GM19328 (cell line): ENCODE measurements around the gene OTOG.
"Not testable (repeated sequence)": the region's sequence is repeated elsewhere in the genome, so short reads cannot be mapped to it uniquely, and the experiment has no call there.

Experiments
- ATAC-seq: cut with Tn5 transposase; IDR thresholded peaks from one replicate; pipeline ENCODE4 v1.9.1; 2021; ENCODE audit warnings: mild to moderate bottlenecking, moderate library complexity; ENCODE audit not compliant: unreplicated experiment

Gene OTOG

DNA sequence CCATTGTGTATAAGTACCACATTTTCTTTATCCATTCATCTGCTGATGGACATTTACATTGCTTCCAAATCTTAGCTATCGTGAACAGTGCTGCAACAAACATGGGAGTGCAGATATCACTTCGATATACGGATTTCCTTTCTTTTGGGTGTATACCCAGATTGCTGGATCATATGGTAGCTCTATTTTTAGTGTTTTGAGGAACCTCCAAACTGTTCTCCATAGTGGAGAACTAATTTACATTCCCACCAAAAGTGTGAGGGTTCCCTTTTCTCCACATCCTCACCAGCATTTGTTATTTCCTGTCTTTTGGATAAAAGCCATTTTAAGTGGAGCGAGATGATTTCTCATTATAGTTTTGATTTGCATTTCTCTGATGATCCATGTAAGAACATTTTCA is 75.7 kb downstream of the OTOG start:
- not testable (repeated sequence) for ATAC-seq

GRCh38 chr11:17629113-17629512 is 82.1 kb downstream of the OTOG start:
- ATAC-seq = no peak

GRCh38 chr11:17630936-17631335 is 83.9 kb downstream of the OTOG start:
- ATAC-seq = no peak

- ATAC-seq = no peak
Measured at GRCh38 chr11:17631702-17632365, 84.8 kb downstream of the OTOG start.

- no peak for ATAC-seq
Measured at GRCh38 chr11:17633279-17633986, 86.4 kb downstream of the OTOG start.

DNA sequence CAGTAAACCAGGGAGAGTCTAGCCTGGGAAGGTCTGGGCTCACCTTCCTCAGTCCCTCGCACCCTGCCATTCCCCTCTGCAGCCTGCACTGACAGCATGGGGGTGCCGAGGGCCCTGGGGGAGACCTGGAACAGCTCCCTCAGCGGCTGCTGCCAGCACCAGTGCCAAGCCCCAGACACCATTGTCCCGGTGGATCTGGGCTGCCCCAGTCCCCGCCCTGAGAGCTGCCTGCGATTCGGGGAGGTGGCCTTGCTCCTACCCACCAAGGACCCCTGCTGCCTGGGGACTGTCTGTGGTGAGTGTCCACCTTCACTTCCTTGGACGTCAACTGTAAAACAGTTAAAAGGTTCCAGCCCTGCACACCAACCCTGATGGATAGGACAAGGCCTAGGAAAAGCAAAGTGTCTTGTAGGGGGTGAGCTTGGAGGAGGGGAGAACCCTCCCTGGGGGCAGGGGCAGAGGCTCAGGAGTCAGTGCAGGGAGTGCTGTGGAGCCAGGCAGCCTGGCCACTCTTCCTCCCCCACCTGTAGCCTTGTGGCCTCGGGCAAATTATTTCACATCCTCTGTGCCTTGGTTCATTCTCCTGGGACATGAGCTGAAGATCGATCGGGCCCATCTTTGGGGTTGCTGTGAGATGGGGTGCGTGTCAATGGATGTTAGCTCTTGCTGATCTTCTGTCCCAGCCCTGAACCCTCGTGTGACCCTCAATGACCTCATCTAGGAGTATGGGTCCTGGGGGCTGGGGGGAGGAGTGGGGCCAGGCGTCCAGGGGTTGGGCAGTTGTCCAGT is 87.1 kb downstream of the OTOG start:
- no peak for ATAC-seq

DNA sequence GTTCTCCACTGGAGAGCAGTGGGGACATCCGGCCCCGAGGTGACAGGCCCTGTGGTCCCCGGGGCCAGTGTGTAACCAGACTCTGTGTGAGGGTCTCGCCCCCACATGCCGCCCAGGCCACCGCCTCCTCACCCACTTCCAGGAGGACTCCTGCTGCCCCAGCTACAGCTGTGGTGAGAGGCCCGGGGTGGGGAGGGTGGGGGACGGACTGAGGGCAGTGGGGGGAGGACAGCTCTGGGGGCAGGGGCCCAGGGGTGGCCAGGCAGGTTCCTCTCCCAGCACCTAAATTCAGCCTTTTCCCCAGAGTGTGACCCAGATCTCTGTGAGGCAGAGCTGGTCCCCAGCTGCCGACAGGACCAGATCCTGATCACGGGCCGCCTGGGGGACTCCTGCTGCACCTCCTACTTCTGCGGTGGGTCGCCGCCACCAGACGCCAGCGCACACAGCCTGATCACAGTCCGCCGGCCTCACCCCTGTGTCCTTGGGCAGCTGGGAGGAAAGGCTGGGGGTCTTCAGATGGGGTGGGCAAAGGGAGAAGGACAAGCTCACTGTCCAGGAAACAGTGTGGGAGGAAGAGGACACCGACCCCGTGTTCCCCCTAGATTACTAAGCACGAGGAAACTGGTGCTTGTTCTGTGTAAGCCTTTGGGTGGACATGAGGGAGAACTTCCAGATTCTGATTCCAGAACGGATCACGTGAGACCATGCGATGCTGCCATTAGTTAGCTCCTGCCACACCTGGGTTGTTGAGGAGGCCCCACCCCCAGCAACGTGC is 87.9 kb downstream of the OTOG start:
- no peak for ATAC-seq

DNA sequence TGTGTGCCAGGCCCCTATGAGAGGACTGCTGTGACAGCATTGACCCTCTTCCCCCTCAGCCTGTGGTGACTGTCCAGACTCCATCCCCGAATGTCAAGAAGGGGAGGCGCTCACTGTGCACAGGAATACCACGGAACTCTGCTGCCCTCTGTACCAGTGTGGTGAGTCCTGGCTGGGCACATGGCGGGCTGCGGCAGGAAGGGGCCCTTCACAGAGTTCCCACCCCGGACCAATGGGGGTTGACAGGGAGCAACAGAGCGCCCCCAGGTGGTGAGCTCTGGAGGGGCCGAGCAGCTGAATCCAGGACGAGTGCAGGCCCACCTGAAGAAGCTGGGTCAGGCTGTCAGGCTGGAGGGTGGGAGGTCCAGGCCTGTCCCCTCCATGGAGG is 88.5 kb downstream of the OTOG start:
- no peak for ATAC-seq

GRCh38 chr11:17636721-17637120 is 89.7 kb downstream of the OTOG start:
- no peak for ATAC-seq

- ATAC-seq = no peak
Measured at GRCh38 chr11:17637901-17638300, 90.8 kb downstream of the OTOG start.

DNA sequence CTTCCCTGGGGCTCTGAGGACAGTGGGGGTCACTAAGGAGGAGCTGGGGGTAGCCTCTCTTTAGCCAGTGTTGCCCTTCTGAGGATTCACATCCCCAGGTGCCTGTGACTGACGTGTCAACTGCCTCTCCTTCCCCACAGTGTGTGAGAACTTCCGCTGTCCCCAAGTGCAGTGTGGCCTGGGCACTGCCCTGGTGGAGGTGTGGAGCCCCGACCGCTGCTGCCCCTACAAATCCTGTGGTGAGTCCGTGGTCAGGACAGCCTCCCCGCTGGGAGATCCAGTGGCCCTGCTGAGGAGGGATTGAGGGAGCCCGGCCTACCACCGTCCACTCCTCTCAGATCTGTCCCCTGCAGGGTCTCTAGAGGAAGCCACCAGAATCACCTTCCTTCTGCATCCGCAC is 91.3 kb downstream of the OTOG start:
- ATAC-seq = no peak

GRCh38 chr11:17639091-17639490 is 92.0 kb downstream of the OTOG start:
- ATAC-seq = no peak

DNA sequence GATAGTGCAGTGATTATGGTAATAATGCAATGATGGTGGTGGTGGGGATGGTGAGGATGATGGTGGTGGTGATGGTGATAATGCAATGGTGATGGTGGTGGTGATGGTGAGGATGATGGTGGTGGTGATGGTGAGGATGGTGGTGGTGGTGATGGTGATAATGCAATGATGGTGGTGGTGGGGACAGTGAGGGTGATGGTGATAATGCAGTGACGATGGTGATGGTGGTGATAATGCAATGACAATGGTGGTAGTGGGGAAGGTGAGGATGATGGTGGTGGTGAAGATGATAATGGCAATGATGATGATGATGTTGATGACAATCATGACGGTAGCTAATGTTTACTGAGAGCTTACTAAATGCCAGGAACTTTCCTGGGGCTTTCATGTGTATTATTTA is 92.7 kb downstream of the OTOG start:
- ATAC-seq = no peak

DNA sequence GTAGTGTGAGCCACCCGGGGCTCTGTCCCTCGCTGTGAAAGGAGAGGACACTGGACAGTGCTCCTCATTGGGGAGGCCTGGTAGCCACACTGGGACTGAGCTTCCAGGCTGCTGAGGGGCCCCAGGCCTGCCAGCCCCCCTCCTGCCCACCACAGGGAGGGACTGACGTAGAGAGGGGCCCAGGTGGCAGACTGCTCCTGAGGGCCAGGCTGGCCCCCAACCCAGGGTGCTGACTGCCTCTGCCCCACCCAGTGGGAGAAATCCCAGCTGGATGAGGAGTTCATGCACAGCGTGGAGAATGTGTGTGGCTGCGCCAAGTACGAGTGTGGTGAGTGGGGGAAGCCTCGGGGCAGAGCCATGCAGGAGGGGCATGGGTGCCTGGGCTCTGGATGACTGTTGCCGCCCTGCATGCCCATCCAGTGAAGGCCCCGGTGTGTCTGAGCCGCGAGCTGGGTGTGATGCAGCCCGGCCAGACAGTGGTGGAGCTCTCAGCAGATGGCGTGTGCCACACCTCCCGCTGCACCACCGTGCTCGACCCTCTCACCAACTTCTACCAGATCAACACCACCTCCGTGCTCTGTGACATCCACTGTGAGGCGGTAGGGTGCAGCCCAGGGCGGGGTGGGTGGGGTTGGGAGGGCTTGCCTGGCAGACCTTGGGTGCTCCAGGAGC is 93.6 kb downstream of the OTOG start:
- no peak for ATAC-seq

GRCh38 chr11:17641792-17642350 is 94.8 kb downstream of the OTOG start:
- no peak for ATAC-seq

GRCh38 chr11:17642370-17642769 is 95.3 kb downstream of the OTOG start:
- no peak for ATAC-seq

DNA sequence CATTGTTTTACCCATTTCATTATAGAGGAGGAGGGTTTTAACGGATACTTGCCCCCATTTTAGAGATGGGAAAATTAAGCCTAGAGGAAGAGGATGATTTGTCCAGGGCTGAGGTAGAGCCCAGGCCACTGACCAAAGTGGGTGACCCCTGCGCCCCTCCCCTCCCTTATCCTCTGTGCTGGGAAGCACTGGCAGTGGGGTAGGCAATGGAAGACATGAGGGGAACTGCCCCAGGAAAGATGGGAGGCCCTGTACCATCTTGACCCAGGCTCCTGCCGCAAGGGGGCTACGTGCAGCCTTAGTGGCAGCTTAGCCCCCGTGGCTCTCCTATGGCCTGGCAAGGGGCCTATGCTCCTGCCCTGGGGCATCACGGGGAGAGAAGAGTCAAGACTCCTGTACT is 95.9 kb downstream of the OTOG start:
- no peak for ATAC-seq

DNA sequence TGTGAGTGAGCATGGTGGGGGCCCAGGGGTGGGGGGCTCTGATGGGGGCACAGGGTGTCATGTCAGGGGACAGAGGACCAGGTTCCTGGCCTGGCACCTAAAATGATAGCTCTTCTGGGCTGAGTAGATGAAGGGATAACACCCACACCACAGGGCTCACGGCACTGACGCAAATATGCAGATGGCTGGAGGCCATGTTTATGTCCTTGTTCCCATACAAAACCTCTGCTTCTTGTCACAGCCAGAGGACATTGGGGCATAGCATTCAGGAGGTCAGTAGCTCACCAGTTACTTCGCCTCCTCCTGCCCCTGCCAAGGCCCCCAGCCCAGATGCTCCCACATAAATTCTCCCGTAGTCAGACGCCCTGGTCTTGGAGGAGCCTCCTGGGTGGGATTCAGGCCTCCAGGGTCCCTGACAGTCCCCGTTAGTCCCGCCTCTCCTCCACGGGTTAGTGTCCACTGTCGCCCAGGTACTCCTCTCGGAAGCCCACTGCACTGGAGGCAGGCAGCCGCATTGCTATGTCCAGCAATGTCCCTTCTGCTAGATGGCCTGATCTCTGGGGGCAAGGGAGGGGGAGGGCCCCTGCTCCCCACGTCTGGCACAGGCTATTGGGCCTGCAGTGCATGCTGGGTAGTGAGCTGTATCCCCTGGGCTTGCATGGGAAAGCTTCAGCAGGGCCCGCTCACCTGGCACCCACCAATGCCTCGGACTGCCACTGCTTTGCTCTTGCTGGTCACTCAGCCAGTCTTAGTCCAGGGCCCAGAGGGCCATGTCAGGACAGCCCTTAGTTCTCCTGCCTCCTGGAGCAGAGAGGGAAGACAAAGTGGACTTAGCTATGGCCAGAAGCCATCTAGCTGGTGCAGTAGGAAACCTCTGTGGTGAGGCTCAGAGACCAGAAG is 96.7 kb downstream of the OTOG start:
- ATAC-seq = no peak

DNA sequence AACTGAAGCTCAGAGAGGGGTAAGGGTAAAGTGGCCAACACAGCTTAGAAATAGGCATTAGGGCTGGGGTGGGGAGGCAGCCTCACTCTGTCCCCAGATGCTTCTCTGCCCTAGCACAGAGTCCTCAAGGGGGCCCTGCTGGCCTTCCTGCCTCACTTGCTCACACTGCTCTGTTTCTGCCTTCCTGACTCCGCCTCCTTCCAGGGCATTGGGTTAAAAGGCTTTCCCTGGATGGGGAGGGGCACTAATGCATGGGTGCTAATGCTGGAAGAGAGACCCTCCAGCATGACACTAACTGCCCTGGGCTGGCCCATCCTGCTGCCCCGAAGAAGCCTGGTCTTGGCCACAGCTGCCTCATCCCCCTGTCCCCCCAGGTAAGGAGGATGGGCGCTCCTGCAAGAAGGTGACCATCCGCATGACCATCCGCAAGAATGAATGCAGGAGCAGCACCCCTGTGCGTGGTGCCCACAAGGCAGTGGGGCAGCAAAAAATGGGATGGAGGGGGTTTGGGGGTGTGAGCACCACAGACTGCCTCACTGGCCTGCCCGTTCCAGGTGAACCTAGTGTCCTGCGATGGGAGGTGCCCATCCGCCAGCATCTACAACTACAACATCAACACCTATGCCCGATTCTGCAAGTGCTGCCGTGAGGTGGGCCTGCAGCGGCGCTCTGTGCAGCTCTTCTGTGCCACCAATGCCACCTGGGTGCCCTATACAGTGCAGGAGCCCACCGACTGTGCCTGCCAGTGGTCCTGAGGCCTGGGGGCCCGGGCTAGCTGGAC is 98.3 kb downstream of the OTOG start:
- ATAC-seq = no peak
